ENCODE data around the gene HOXD10.

GRCh38 chr2:176103194-176103593, 13.4 kb upstream of the HOXD10 start:
- TF ChIP-seq, protein P1, sequence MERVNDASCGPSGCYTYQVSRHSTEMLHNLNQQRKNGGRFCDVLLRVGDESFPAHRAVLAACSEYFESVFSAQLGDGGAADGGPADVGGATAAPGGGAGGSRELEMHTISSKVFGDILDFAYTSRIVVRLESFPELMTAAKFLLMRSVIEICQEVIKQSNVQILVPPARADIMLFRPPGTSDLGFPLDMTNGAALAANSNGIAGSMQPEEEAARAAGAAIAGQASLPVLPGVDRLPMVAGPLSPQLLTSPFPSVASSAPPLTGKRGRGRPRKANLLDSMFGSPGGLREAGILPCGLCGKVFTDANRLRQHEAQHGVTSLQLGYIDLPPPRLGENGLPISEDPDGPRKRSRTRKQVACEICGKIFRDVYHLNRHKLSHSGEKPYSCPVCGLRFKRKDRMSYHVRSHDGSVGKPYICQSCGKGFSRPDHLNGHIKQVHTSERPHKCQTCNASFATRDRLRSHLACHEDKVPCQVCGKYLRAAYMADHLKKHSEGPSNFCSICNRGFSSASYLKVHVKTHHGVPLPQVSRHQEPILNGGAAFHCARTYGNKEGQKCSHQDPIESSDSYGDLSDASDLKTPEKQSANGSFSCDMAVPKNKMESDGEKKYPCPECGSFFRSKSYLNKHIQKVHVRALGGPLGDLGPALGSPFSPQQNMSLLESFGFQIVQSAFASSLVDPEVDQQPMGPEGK (CRISPR knock-in tag; IDR thresholded peaks at IDR 0.05; ENCODE audit: borderline replicate concordance), result no peak
- TF ChIP-seq, protein P2, sequence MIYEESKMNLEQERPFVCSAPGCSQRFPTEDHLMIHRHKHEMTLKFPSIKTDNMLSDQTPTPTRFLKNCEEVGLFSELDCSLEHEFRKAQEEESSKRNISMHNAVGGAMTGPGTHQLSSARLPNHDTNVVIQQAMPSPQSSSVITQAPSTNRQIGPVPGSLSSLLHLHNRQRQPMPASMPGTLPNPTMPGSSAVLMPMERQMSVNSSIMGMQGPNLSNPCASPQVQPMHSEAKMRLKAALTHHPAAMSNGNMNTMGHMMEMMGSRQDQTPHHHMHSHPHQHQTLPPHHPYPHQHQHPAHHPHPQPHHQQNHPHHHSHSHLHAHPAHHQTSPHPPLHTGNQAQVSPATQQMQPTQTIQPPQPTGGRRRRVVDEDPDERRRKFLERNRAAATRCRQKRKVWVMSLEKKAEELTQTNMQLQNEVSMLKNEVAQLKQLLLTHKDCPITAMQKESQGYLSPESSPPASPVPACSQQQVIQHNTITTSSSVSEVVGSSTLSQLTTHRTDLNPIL (CRISPR knock-in tag; IDR thresholded peaks at IDR 0.05; ENCODE audit: low read depth), result no peak
- TF ChIP-seq SNAI2 (CRISPR knock-in tag; IDR thresholded peaks at IDR 0.05) (no peak), ZC3H10 (CRISPR knock-in tag; IDR thresholded peaks at IDR 0.05) (no peak), CSDC2 (CRISPR knock-in tag; IDR thresholded peaks at IDR 0.05) (no peak), TCF4 (CRISPR knock-in tag; IDR thresholded peaks at IDR 0.05; ENCODE audit: borderline replicate concordance) (no peak), BACH2 (CRISPR knock-in tag; IDR thresholded peaks at IDR 0.05; ENCODE audit: borderline replicate concordance) (no peak)
